Endothelial cell of umbilical vein (primary cell): ENCODE measurements around the gene ARHGAP42. TPM values are rescaled to one million over a fixed set of nuclear protein-coding genes. Genes with fewer than 3 reads are reported as not detected.

Source experiments
- BruUV-seq: library from RNA; stranded (reverse); fragments of 400-500 nt; replicated peaks from 2 replicates; lab custom pipeline; 2021; lab: Mats Ljungman, UMichigan
- CTCF ChIA-PET: fragments of 300-600, 350-600 bp; sonication (Branson Sonifier 250); formaldehyde crosslinking; loops from one replicate; lab custom pipeline; 2021; ENCODE audit warnings: antibody characterized with exemption, inconsistent platforms; lab: Charles Lee
- POLR2A ChIA-PET: fragments of 300-600, 350-600 bp; sonication (Branson Sonifier 250); formaldehyde crosslinking; loops from one replicate; lab custom pipeline; 2021; ENCODE audit warnings: antibody characterized with exemption, inconsistent platforms; lab: Charles Lee
- DNase-seq: peaks from one replicate; pipeline ENCODE4 v3.0.0-alpha.2; 2011; ENCODE audit warnings: low read depth, low spot score
- FAIRE-seq: peaks from 2 replicates; lab custom pipeline; 2011; peaks lifted over from hg19 to GRCh38; lab: Jason Lieb, UNC
- H2AFZ ChIP-seq: 2 replicates; pipeline ENCODE4 v1.6.0; 2012; ENCODE audit warnings: low read depth, low read length, control low read depth, inconsistent platforms
- H3K27ac ChIP-seq: 2 replicates; pipeline ENCODE4 v1.5.1; 2011; ENCODE audit warnings: low read depth, mild to moderate bottlenecking, control low read depth, low read length, moderate library complexity; ENCODE audit not compliant: insufficient read depth
- H3K27me3 ChIP-seq, 2 experiments: 2 replicates each; pipeline versions ENCODE4 v1.6.0 to v1.6.1; 2011; ENCODE audit warnings: low read length in 2 of 2, mixed read lengths in 1 of 2; ENCODE audit not compliant: control insufficient read depth in 2 of 2, insufficient read depth in 2 of 2
- H3K36me3 ChIP-seq, 2 experiments: 2 replicates in 1 of 2; 3 replicates in 1 of 2; pipeline ENCODE4 v1.5.1; 2011; ENCODE audit warnings: low read length in 2 of 2, mild to moderate bottlenecking in 1 of 2, moderate library complexity in 1 of 2; ENCODE audit not compliant: control insufficient read depth in 2 of 2, insufficient read depth in 2 of 2; ENCODE audit errors: extremely low read depth in 1 of 2
- H3K4me1 ChIP-seq: 3 replicates; pipeline ENCODE4 v1.5.1; 2011; ENCODE audit warnings: mild to moderate bottlenecking, low read length; ENCODE audit not compliant: control insufficient read depth, insufficient read depth; ENCODE audit errors: extremely low read depth
- H3K4me2 ChIP-seq: 2 replicates; pipeline ENCODE4 v1.6.1; 2011; ENCODE audit warnings: low read length, control low read depth, mixed read lengths; ENCODE audit not compliant: insufficient read depth
- H3K4me3 ChIP-seq, 3 experiments: fragments of 200-600 bp in 1 of 3; sonication (generic), shearing (Covaris generic) in 1 of 3; replicated peaks in 1 of 3; 2 replicates each; pipeline ENCODE4 v1.5.1; 2011 to 2016; ENCODE audit warnings: control low read depth in 3 of 3, low read length in 3 of 3, mild to moderate bottlenecking in 2 of 3, inconsistent platforms in 1 of 3, low read depth in 1 of 3, moderate library complexity in 1 of 3; ENCODE audit not compliant: insufficient read depth in 1 of 3
- H3K79me2 ChIP-seq: 2 replicates; pipeline ENCODE4 v1.6.0; 2012; ENCODE audit warnings: low read length, inconsistent platforms; ENCODE audit not compliant: control insufficient read depth, insufficient read depth
- H3K9ac ChIP-seq: replicated peaks from 2 replicates; pipeline ENCODE3; 2011; ENCODE audit warnings: low read length, control low read depth; ENCODE audit not compliant: insufficient read depth; ENCODE audit errors: extremely low read depth
- H3K9me1 ChIP-seq: replicated peaks from 3 replicates; pipeline ENCODE4 v1.6.0; 2011; ENCODE audit warnings: mild to moderate bottlenecking, low read length; ENCODE audit not compliant: control insufficient read depth, insufficient read depth; ENCODE audit errors: extremely low read depth
- H3K9me3 ChIP-seq: replicated peaks from 2 replicates; pipeline ENCODE4 v1.5.1; 2012; ENCODE audit warnings: low read length, inconsistent platforms; ENCODE audit not compliant: control insufficient read depth, insufficient read depth
- H4K20me1 ChIP-seq: replicated peaks from 2 replicates; pipeline ENCODE3; 2011; ENCODE audit warnings: mild to moderate bottlenecking, low read length; ENCODE audit not compliant: control insufficient read depth, insufficient read depth; ENCODE audit errors: extremely low read depth
- CTCF ChIP-seq, 2 donors: IDR thresholded peaks; 1 replicate in 1 of 2; 2 replicates in 1 of 2; pipeline ENCODE4 v1.5.1; 2011; ENCODE audit warnings: low read length in 2 of 2, mild to moderate bottlenecking in 2 of 2, moderate library complexity in 2 of 2, control low read depth in 1 of 2, inconsistent platforms in 1 of 2, low read depth in 1 of 2; ENCODE audit not compliant: insufficient read depth in 1 of 2; ENCODE audit errors: extremely low read depth in 1 of 2
- EZH2 ChIP-seq: IDR thresholded peaks from 2 replicates; pipeline ENCODE4 v1.6.1; 2012; ENCODE audit warnings: borderline replicate concordance, low read depth, mild to moderate bottlenecking, moderate library complexity, low read length, inconsistent platforms; ENCODE audit not compliant: severe bottlenecking
- FOS ChIP-seq: IDR thresholded peaks from 2 replicates; pipeline ENCODE4 v1.6.1; 2011; ENCODE audit warnings: mild to moderate bottlenecking, low read length, moderate library complexity, borderline replicate concordance; ENCODE audit not compliant: insufficient read depth
- GATA2 ChIP-seq: IDR thresholded peaks from 2 replicates; pipeline ENCODE4 v1.7.0; 2011; ENCODE audit warnings: low read depth, mild to moderate bottlenecking, moderate library complexity, mixed read lengths, low read length; ENCODE audit not compliant: insufficient read length, insufficient read depth
- JUN ChIP-seq: IDR thresholded peaks from 2 replicates; pipeline ENCODE4 v1.6.1; 2011; ENCODE audit warnings: borderline replicate concordance, low read depth; ENCODE audit not compliant: insufficient read length, insufficient read depth
- MAX ChIP-seq: IDR thresholded peaks from 2 replicates; pipeline ENCODE4 v1.6.1; 2011; ENCODE audit not compliant: insufficient read depth, insufficient read length
- MYC ChIP-seq: IDR thresholded peaks from one replicate; pipeline ENCODE4 v1.6.1; 2011; ENCODE audit warnings: mild to moderate bottlenecking, low read depth, low read length
- POLR2A ChIP-seq: IDR thresholded peaks from 2 replicates; pipeline ENCODE4 v1.6.1; 2012; ENCODE audit warnings: low read depth, mild to moderate bottlenecking, control low read depth, low read length
- POLR2AphosphoS5 ChIP-seq: IDR thresholded peaks from 2 replicates; pipeline ENCODE4 v1.6.1; 2012; ENCODE audit warnings: low read depth, mild to moderate bottlenecking, control low read depth, low read length, moderate library complexity; ENCODE audit not compliant: insufficient read depth
- dilution Hi-C: fragments of 300-500 bp; cut with MboI; formaldehyde crosslinking; loops from one replicate; pipeline ENCODE4 v1.15.0; 2019; ENCODE audit warnings: low sequenced_read_pairs; ENCODE audit not compliant: extremely low pct_ligation_motif_present
- intact Hi-C: fragments of 100-400 bp; cut with micrococcal nuclease; formaldehyde crosslinking; loops from one replicate; pipeline ENCODE4 v1.10.0; 2022
- polyA plus RNA-seq, 4 experiments: library from polyadenylated mRNA; depleted of rRNA in 3 of 4; stranded (reverse) in 3 of 4; unstranded in 1 of 4; fragments of >200 nt; gene quantifications; 2 replicates each; pipeline versions ENCODE4 v1.2.1 to v1.2.3, GENCODE V29; 2011 to 2012; ENCODE audit warnings: missing spikeins in 1 of 4
- total RNA-seq: library from RNA; stranded (reverse); gene quantifications from 2 replicates; pipeline ENCODE4 v1.2.3, GENCODE V29; 2021

ARHGAP42 gene
- total and polyA plus RNA-seq, 2 donors (not counting 3 experiments of a cell fraction or from before 2014, with no cell fraction given) = 1.8 to 2.4 TPM

- POLR2A ChIA-PET = no interaction called here
- intact Hi-C loops (no loop called here), dilution Hi-C loops (no loop called here)
- no peaks in the 10 kb centered on the region for H3K27me3 ChIP-seq
- no TSS peak for BruUV-seq
- H3K9me1 ChIP-seq = no peaks in the 10 kb centered on the region
- H3K79me2 ChIP-seq = no peaks in the 10 kb centered on the region
- CTCF ChIA-PET = no interaction called here
- H3K9ac ChIP-seq = no peak overlapping the region
- H2AFZ ChIP-seq = no peak overlapping the region
- H3K4me1 ChIP-seq = no peaks in the 10 kb centered on the region
- H4K20me1 ChIP-seq = no peaks in the 10 kb centered on the region
- no peak overlapping the region for H3K4me2 ChIP-seq
- no peak for TF ChIP-seq CTCF (IDR thresholded peaks at IDR 0.05; ENCODE audit: extremely low read depth in 1 of 2, insufficient read depth in 1 of 2, low read depth in 1 of 2, low read length in 2 of 2)
- no peak for TF ChIP-seq EZH2
- no peak for TF ChIP-seq JUN
- TF ChIP-seq POLR2A = no peak
- TF ChIP-seq GATA2 = no peak
- TF ChIP-seq MAX = no peak
- no peak for TF ChIP-seq FOS
- no peak for TF ChIP-seq POLR2AphosphoS5
- TF ChIP-seq MYC = no peak
- no peak overlapping the region for H3K27ac ChIP-seq
- no peaks in the 10 kb centered on the region for H3K9me3 ChIP-seq
- H3K4me3 ChIP-seq = no peak overlapping the region
- FAIRE-seq (no peak), DNase-seq (no peak)
- H3K36me3 ChIP-seq = no peaks in the 10 kb centered on the region
These were observed 70.6 kb downstream of the ARHGAP42 start for GRCh38 chr11:100757646-100758045.
